Nephron progenitor cell (in vitro differentiated cells): ENCODE measurements around the gene TTLL11.

ENCODE experiments used
- DNase-seq: peaks from one replicate; pipeline ENCODE4 v3.0.0; 2021
- H3K27ac Mint-ChIP-seq: 2 replicates; pipeline ENCODE4 v1.8.0; 2021; ENCODE audit warnings: mild to moderate bottlenecking, moderate library complexity, mixed read lengths
- H3K27me3 Mint-ChIP-seq: 2 replicates; pipeline ENCODE4 v1.8.0; 2021; ENCODE audit warnings: mild to moderate bottlenecking, low read depth, mixed read lengths; ENCODE audit not compliant: poor library complexity
- H3K36me3 Mint-ChIP-seq: 2 replicates; pipeline ENCODE4 v1.8.0; 2021; ENCODE audit warnings: low read depth, mixed read lengths
- H3K4me1 Mint-ChIP-seq: 2 replicates; pipeline ENCODE4 v1.8.0; 2021; ENCODE audit warnings: mixed read lengths
- H3K4me3 Mint-ChIP-seq: 2 replicates; pipeline ENCODE4 v1.8.0; 2021; ENCODE audit warnings: mild to moderate bottlenecking, moderate library complexity, mixed read lengths
- H3K9me3 Mint-ChIP-seq: 2 replicates; pipeline ENCODE4 v1.8.0; 2021; ENCODE audit warnings: mild to moderate bottlenecking, moderate library complexity, mixed read lengths
- TF ChIP-seq, protein P1 (sequence below): fragments of 200-600 bp; sonication (generic); IDR thresholded peaks from 2 replicates; pipeline ENCODE4 v1.5.0; 2021; ENCODE audit warnings: antibody characterized with exemption

Gene TTLL11

DNA sequence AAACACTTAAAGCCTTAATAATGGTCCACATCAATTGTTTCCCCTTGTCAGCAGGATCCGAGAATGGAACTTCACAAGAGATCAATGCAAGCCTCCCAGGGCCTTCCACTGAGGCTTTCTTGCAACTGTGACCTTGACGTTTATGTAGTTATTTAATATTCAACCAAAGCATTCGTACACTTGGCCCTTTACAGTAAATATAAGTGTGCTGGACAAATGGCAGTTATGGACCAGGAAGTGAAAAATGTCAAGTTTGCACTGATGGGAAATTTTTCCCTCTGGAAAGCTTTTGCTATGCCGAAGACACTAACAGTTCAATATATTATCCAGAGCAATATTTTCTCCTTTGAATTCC is 101.8 kb downstream of the TTLL11 start:
- Mint-ChIP-seq H3K4me3 (no peak overlapping the region), H3K9me3 (no peaks in the 10 kb centered on the region), H3K36me3 (no peaks in the 10 kb centered on the region), H3K27me3 (peaks cover 13% of the 10 kb centered on the region), H3K4me1 (peaks cover 53% of the 10 kb centered on the region), H3K27ac (no peak overlapping the region)
- TF ChIP-seq, protein P1, sequence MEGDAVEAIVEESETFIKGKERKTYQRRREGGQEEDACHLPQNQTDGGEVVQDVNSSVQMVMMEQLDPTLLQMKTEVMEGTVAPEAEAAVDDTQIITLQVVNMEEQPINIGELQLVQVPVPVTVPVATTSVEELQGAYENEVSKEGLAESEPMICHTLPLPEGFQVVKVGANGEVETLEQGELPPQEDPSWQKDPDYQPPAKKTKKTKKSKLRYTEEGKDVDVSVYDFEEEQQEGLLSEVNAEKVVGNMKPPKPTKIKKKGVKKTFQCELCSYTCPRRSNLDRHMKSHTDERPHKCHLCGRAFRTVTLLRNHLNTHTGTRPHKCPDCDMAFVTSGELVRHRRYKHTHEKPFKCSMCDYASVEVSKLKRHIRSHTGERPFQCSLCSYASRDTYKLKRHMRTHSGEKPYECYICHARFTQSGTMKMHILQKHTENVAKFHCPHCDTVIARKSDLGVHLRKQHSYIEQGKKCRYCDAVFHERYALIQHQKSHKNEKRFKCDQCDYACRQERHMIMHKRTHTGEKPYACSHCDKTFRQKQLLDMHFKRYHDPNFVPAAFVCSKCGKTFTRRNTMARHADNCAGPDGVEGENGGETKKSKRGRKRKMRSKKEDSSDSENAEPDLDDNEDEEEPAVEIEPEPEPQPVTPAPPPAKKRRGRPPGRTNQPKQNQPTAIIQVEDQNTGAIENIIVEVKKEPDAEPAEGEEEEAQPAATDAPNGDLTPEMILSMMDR = no peak
- DNase-seq = no peak

DNA sequence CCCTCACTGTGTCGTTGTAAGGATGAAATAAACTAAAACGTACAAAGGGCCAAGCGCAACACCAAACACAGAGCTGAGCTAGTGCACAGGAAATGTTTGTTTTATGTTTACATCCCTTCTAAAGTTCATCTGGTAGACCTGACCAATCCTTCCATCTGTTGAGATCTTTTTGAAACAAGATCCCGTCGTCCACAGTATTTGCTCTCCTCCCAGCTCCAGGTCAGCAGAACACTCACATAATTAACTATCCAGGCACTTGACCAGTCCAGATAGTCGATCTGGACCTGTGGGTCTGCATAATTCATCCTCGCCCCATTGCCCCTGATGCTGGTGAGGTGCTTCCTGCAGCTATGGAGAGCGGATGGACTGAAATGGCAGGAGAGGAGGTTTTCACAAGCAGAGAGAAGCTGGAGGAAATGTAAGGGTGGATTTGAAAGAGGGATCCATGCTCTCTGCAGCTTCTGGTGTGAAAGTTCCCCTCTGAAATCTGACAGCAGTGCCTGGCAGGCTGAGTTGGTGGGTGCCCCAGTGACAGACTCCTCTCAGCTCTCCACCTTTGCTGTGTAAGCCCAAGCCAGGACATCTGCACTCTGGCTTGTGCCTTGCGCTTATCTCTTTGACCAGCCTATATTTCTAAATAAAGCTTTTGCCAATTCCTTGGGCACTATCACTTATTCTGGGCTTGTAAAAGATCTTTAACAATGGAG is 102.4 kb downstream of the TTLL11 start:
- H3K27ac Mint-ChIP-seq = peak overlapping the region; percentile 41
- H3K4me3 Mint-ChIP-seq = peak overlapping the region; percentile 1
- H3K9me3 Mint-ChIP-seq = no peaks in the 10 kb centered on the region
- H3K4me1 Mint-ChIP-seq = peaks cover 58% of the 10 kb centered on the region
- no peaks in the 10 kb centered on the region for H3K36me3 Mint-ChIP-seq
- H3K27me3 Mint-ChIP-seq = peaks cover 13% of the 10 kb centered on the region
- peak; percentile 45 for DNase-seq
- TF ChIP-seq, protein P1 = no peak

DNA sequence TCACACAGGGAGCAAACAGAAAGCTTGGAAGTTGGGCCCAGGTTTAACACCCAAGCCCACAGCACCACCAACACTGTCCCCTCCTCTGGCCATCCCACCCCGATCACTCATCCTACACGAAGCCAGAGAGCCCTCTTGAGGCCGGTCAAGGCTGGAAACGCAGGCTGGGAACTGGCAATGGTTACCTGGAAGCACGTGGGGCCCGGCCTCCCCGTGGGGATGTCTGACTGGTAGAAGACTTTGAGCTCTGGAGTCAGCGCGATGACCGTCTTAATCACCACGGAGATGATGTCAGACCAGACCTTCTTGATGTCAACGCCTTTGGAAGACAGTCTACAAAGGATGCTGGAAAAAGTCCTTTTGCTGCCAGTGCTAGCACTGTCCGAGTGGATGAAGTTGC is 104.1 kb downstream of the TTLL11 start:
- peaks cover 17% of the 10 kb centered on the region for H3K27me3 Mint-ChIP-seq
- DNase-seq = no peak
- H3K4me3 Mint-ChIP-seq = no peak overlapping the region
- H3K36me3 Mint-ChIP-seq = no peaks in the 10 kb centered on the region
- H3K4me1 Mint-ChIP-seq = peaks cover 70% of the 10 kb centered on the region
- no peaks in the 10 kb centered on the region for H3K9me3 Mint-ChIP-seq
- TF ChIP-seq, protein P1 = no peak
- no peak overlapping the region for H3K27ac Mint-ChIP-seq

DNA sequence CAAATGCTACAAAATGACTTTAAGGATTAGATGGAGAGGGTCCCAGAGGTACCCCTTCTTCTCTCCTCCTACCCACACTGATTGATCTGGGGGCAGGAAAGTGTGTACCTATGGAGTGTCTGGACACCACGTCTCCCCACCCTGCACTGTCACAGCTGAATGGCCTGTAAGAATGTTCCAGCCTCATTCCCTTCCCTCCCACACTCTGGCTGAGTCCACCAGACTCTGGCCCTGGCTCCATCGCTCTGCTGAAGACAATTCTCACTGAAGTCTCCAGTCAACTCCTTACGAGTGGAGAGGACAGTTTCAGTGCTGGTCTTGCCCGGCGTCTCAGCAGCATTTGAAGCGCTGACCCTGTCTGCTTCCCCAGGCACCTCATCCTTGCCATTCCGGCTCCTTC is 105.8 kb downstream of the TTLL11 start:
- peak overlapping the region; percentile 75 for H3K27ac Mint-ChIP-seq
- TF ChIP-seq, protein P1 = no peak
- H3K4me3 Mint-ChIP-seq = peak overlapping the region; percentile 44
- H3K36me3 Mint-ChIP-seq = no peaks in the 10 kb centered on the region
- peaks cover 82% of the 10 kb centered on the region for H3K4me1 Mint-ChIP-seq
- H3K9me3 Mint-ChIP-seq = no peaks in the 10 kb centered on the region
- peaks cover 23% of the 10 kb centered on the region for H3K27me3 Mint-ChIP-seq
- DNase-seq = peak; percentile 23

DNA sequence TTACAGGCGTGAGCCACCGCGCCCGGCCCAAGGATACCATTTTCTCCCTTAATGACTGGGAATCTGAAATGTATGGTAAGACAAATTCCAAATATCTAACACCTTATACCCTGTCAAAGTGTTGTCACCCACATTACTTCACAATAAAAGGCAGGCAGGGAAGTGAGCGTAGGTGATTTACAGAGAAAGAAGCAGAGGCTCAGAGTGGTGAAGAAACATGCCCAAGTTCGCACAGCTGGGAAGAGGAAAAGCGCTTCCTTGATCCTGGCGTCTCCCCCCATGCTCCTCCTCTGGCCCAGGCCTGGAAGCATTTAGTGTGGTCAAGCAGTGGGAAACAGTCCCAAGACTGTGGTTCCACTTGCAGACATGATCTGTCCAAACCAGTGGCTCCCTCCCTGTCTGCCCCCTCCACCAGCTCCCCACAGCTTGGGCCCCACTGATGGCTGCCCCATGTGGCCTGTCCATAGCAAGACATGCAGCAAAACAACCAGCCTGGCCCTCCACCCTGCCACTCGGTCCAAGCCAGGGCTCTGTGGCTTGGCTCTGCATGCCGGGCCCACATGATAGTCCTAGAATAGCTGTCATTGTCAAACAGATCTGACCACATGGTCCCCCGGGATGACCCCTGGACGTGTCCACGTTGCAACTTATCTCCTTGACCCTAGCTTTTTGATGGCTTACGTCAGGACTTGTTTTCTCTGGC is 107.2 kb downstream of the TTLL11 start:
- no peak for DNase-seq

More for the DNA sequence above, 107.2 kb downstream of the TTLL11 start:
- peaks cover 9% of the 10 kb centered on the region for H3K36me3 Mint-ChIP-seq
- no peak overlapping the region for H3K27ac Mint-ChIP-seq
- H3K27me3 Mint-ChIP-seq = peaks cover 21% of the 10 kb centered on the region
- H3K4me1 Mint-ChIP-seq = peaks cover 75% of the 10 kb centered on the region
- TF ChIP-seq, protein P1 = no peak
- no peak overlapping the region for H3K4me3 Mint-ChIP-seq
- peaks cover 13% of the 10 kb centered on the region for H3K9me3 Mint-ChIP-seq
